Parathyroid adenoma (tissue), 2 donors: ENCODE measurements around the gene CLNK.

Source experiments
- H2AFZ ChIP-seq: fragments of 300-600 bp; sonication (generic); one replicate; pipeline ENCODE4 v1.7.0; 2017; ENCODE audit warnings: antibody characterized with exemption, mild to moderate bottlenecking
- H3K27ac ChIP-seq: fragments of 300-600 bp; sonication (generic); one replicate; pipeline ENCODE4 v1.7.0; 2017
- H3K27me3 ChIP-seq: fragments of 300-600 bp; sonication (generic); one replicate; pipeline ENCODE4 v1.7.0; 2017; ENCODE audit warnings: low read length; ENCODE audit not compliant: control insufficient read depth, insufficient read depth
- H3K36me3 ChIP-seq: fragments of 300-600 bp; sonication (generic); one replicate; pipeline ENCODE4 v1.7.0; 2017; ENCODE audit warnings: low read length; ENCODE audit not compliant: control insufficient read depth, insufficient read depth
- H3K4me1 ChIP-seq: fragments of 300-600 bp; sonication (generic); one replicate; pipeline ENCODE4 v1.7.0; 2017; ENCODE audit warnings: control low read depth
- H3K4me2 ChIP-seq: fragments of 300-600 bp; sonication (generic); one replicate; pipeline ENCODE4 v1.7.0; 2017; ENCODE audit warnings: low read length
- H3K4me3 ChIP-seq: fragments of 300-600 bp; sonication (generic); one replicate; pipeline ENCODE4 v1.7.0; 2017; ENCODE audit warnings: low read depth, low read length
- H3K79me2 ChIP-seq: fragments of 300-600 bp; sonication (generic); one replicate; pipeline ENCODE4 v1.7.0; 2017; ENCODE audit warnings: control low read depth
- H3K9ac ChIP-seq: fragments of 300-600 bp; sonication (generic); one replicate; pipeline ENCODE4 v1.7.0; 2017; ENCODE audit warnings: mild to moderate bottlenecking
- H3K9me3 ChIP-seq: fragments of 300-600 bp; sonication (generic); one replicate; pipeline ENCODE4 v1.7.0; 2017; ENCODE audit warnings: low read length; ENCODE audit not compliant: control insufficient read depth
- CTCF ChIP-seq: fragments of 300-600 bp; sonication (generic); IDR thresholded peaks from one replicate; pipeline ENCODE4 v1.7.0; 2017; ENCODE audit warnings: antibody characterized with exemption, mild to moderate bottlenecking
- donor health status: primary hyperparathyroidism.

Gene CLNK

GRCh38 chr4:10613926-10614478 is 70.6 kb downstream of the CLNK start:
- Histone ChIP-seq H3K4me1 (no peaks in the 10 kb centered on the region), H3K4me2 (no peak overlapping the region), H3K9ac (no peak overlapping the region), H3K36me3 (no peaks in the 10 kb centered on the region), H3K27me3 (no peaks in the 10 kb centered on the region), H3K27ac (no peak overlapping the region), H2AFZ (no peak overlapping the region), H3K79me2 (no peaks in the 10 kb centered on the region), H3K4me3 (no peak overlapping the region), H3K9me3 (no peaks in the 10 kb centered on the region)
- no peak for TF ChIP-seq CTCF

- no peak overlapping the region for H2AFZ ChIP-seq
- no peak overlapping the region for H3K9ac ChIP-seq
- no peaks in the 10 kb centered on the region for H3K27me3 ChIP-seq
- H3K79me2 ChIP-seq = no peaks in the 10 kb centered on the region
- no peaks in the 10 kb centered on the region for H3K9me3 ChIP-seq
- no peak overlapping the region for H3K4me2 ChIP-seq
- no peaks in the 10 kb centered on the region for H3K4me1 ChIP-seq
- TF ChIP-seq CTCF = no peak
- H3K27ac ChIP-seq = no peak overlapping the region
- H3K36me3 ChIP-seq = no peaks in the 10 kb centered on the region
- H3K4me3 ChIP-seq = no peak overlapping the region
Measured at GRCh38 chr4:10612476-10612875, 72.1 kb downstream of the CLNK start.

GRCh38 chr4:10611673-10612072 is 72.9 kb downstream of the CLNK start:
- Histone ChIP-seq H3K27ac (no peak overlapping the region), H3K79me2 (no peaks in the 10 kb centered on the region)

GRCh38 chr4:10608501-10609219 is 75.9 kb downstream of the CLNK start:
- Histone ChIP-seq H3K9me3 (no peaks in the 10 kb centered on the region), H2AFZ (no peak overlapping the region), H3K27me3 (no peaks in the 10 kb centered on the region), H3K36me3 (no peaks in the 10 kb centered on the region), H3K4me3 (no peak overlapping the region), H3K4me2 (no peak overlapping the region), H3K27ac (no peak overlapping the region), H3K4me1 (no peaks in the 10 kb centered on the region), H3K79me2 (no peaks in the 10 kb centered on the region), H3K9ac (no peak overlapping the region)
- TF ChIP-seq CTCF = no peak

More at GRCh38 chr4:10611673-10612072, 72.9 kb downstream of the CLNK start:
- no peak overlapping the region for H3K9ac ChIP-seq
- no peaks in the 10 kb centered on the region for H3K9me3 ChIP-seq
- no peak for TF ChIP-seq CTCF
- H2AFZ ChIP-seq = no peak overlapping the region
- no peak overlapping the region for H3K4me2 ChIP-seq
- H3K4me3 ChIP-seq = no peak overlapping the region
- H3K27me3 ChIP-seq = no peaks in the 10 kb centered on the region
- H3K36me3 ChIP-seq = no peaks in the 10 kb centered on the region
- no peaks in the 10 kb centered on the region for H3K4me1 ChIP-seq

GRCh38 chr4:10607206-10607605 is 77.4 kb downstream of the CLNK start:
- no peaks in the 10 kb centered on the region for H3K79me2 ChIP-seq
- no peak for TF ChIP-seq CTCF
- no peak overlapping the region for H3K27ac ChIP-seq
- no peak overlapping the region for H3K9ac ChIP-seq
- no peak overlapping the region for H3K4me3 ChIP-seq
- H3K36me3 ChIP-seq = no peaks in the 10 kb centered on the region
- H3K4me2 ChIP-seq = no peak overlapping the region
- H3K9me3 ChIP-seq = no peaks in the 10 kb centered on the region
- H3K4me1 ChIP-seq = no peaks in the 10 kb centered on the region
- H3K27me3 ChIP-seq = no peaks in the 10 kb centered on the region
- no peak overlapping the region for H2AFZ ChIP-seq
